ENCODE measurements around the gene CYP4X1. TPM values are rescaled to one million over a fixed set of nuclear protein-coding genes. Genes with fewer than 3 reads are reported as not detected.

Gene CYP4X1, protein sequence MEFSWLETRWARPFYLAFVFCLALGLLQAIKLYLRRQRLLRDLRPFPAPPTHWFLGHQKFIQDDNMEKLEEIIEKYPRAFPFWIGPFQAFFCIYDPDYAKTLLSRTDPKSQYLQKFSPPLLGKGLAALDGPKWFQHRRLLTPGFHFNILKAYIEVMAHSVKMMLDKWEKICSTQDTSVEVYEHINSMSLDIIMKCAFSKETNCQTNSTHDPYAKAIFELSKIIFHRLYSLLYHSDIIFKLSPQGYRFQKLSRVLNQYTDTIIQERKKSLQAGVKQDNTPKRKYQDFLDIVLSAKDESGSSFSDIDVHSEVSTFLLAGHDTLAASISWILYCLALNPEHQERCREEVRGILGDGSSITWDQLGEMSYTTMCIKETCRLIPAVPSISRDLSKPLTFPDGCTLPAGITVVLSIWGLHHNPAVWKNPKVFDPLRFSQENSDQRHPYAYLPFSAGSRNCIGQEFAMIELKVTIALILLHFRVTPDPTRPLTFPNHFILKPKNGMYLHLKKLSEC
- not detected for total RNA-seq (2013)
- polyA plus RNA-seq (not detected), polyA minus RNA-seq (not detected in 2 replicates), total RNA-seq (0 to 1.3 (median 0) reads per million in 11 experiments)

DNA sequence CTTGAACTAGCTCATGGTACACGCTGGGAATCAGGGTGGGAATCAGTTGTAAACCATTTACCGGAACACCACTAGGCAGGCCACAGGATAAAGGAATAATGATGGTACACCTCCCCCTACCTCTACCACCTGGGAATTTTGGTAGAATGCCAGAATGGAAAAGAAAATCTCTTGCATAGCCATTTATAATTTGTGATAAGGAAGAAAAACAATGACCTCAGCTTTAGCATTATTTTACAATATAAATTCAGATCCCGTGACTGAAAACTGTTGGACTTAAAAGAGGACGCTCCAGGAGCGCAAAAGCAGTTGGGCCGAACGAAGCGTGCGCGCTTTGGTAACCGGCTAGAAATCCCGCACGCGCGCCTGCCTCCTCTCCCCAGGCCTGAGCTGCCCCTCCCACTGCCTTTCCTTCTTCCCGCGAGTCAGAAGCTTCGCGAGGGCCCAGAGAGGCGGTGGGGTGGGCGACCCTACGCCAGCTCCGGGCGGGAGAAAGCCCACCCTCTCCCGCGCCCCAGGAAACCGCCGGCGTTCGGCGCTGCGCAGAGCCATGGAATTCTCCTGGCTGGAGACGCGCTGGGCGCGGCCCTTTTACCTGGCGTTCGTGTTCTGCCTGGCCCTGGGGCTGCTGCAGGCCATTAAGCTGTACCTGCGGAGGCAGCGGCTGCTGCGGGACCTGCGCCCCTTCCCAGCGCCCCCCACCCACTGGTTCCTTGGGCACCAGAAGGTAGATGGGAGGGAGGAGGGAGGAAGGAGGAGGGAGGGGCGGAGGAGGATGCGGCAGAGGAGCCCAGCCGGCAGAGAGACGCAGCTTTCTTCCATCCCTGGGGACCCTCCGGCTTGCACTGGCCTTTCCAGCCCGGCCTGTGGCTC lies at the start of gene CYP4X1:
Gene CYP4X1, plus strand, starts transcription at position 402 of the 873 bp plus-strand sequence. Its CDS starts 149 bp downstream, at position 551.
- Histone ChIP-seq H3K4me2 (replicated peaks; ENCODE audit: extremely low read depth, low read length, poor library complexity, severe bottlenecking) (no peak within 1 kb of the TSS), H3K9ac (ENCODE audit: insufficient read depth, low read length, poor library complexity, severe bottlenecking) (no peak within 1 kb of the TSS), H3K4me1 (ENCODE audit: control insufficient read depth in 1 of 2, insufficient read depth in 2 of 2, low read length in 2 of 2) (no peaks in the 10 kb centered on the region), H2AFZ (ENCODE audit: insufficient read depth, low read depth, low read length, poor library complexity, severe bottlenecking) (no peak within 1 kb of the TSS), H3K9me3 (replicated peaks in 1 of 2; ENCODE audit: control insufficient read depth in 1 of 2, insufficient read depth in 1 of 2, low read length in 2 of 2) (no peaks in the 10 kb centered on the region), H3K36me3 (replicated peaks in 1 of 2; ENCODE audit: control insufficient read depth in 1 of 2, insufficient read depth in 2 of 2, low read length in 2 of 2) (no peaks in the 10 kb centered on the region), H3K27me3 (ENCODE audit: control insufficient read depth in 2 of 2, insufficient read depth in 2 of 2, low read length in 2 of 2) (peaks cover 15 to 37% of the 10 kb centered on the region in 2 donors), H3K4me3 (replicated peaks in 1 of 3; ENCODE audit: low read depth in 2 of 3, low read length in 3 of 3) (no peak within 1 kb of the TSS), H3K27ac (ENCODE audit: low read depth in 1 of 2, low read length in 2 of 2) (no peak within 1 kb of the TSS), H4K20me1 (ENCODE audit: insufficient read depth, low read length) (no peaks in the 10 kb centered on the region), H3K79me2 (ENCODE audit: insufficient read depth, low read length) (no peaks in the 10 kb centered on the region)
- intact Hi-C loops (cut with micrococcal nuclease): no loop called here
- H3K27me3 Mint-ChIP-seq (ENCODE audit: low read depth in 3 of 3): peaks cover 26 to 38% (median 36%) of the 10 kb centered on the region in 3 donors
- H3K4me3 Mint-ChIP-seq: peak within 1 kb of the TSS in 1 of 2 donors; percentile 56
- H3K4me1 Mint-ChIP-seq: no peaks in the 10 kb centered on the region
- H3K27ac Mint-ChIP-seq: no peak within 1 kb of the TSS
- no peak for DNase-seq
- peaks cover 0 to 4% (median 0%) of the 10 kb centered on the region in 7 donors for H3K9me3 Mint-ChIP-seq
- 5% methylated on average over 41 of the region's 49 CpGs for WGBS (ENCODE audit: insufficient coverage)
- TF ChIP-seq, protein P1, sequence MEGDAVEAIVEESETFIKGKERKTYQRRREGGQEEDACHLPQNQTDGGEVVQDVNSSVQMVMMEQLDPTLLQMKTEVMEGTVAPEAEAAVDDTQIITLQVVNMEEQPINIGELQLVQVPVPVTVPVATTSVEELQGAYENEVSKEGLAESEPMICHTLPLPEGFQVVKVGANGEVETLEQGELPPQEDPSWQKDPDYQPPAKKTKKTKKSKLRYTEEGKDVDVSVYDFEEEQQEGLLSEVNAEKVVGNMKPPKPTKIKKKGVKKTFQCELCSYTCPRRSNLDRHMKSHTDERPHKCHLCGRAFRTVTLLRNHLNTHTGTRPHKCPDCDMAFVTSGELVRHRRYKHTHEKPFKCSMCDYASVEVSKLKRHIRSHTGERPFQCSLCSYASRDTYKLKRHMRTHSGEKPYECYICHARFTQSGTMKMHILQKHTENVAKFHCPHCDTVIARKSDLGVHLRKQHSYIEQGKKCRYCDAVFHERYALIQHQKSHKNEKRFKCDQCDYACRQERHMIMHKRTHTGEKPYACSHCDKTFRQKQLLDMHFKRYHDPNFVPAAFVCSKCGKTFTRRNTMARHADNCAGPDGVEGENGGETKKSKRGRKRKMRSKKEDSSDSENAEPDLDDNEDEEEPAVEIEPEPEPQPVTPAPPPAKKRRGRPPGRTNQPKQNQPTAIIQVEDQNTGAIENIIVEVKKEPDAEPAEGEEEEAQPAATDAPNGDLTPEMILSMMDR (IDR thresholded peaks at IDR 0.05): no peak
- no peaks in the 10 kb centered on the region for H3K36me3 Mint-ChIP-seq

Measured in CD14-positive monocyte (primary cell).